Measurements from ENCODE around the gene GASK1A.
"Not testable (repeated sequence)": the region's sequence is repeated elsewhere in the genome, so short reads cannot be mapped to it uniquely, and the experiment has no call there.

The GASK1A gene

DNA sequence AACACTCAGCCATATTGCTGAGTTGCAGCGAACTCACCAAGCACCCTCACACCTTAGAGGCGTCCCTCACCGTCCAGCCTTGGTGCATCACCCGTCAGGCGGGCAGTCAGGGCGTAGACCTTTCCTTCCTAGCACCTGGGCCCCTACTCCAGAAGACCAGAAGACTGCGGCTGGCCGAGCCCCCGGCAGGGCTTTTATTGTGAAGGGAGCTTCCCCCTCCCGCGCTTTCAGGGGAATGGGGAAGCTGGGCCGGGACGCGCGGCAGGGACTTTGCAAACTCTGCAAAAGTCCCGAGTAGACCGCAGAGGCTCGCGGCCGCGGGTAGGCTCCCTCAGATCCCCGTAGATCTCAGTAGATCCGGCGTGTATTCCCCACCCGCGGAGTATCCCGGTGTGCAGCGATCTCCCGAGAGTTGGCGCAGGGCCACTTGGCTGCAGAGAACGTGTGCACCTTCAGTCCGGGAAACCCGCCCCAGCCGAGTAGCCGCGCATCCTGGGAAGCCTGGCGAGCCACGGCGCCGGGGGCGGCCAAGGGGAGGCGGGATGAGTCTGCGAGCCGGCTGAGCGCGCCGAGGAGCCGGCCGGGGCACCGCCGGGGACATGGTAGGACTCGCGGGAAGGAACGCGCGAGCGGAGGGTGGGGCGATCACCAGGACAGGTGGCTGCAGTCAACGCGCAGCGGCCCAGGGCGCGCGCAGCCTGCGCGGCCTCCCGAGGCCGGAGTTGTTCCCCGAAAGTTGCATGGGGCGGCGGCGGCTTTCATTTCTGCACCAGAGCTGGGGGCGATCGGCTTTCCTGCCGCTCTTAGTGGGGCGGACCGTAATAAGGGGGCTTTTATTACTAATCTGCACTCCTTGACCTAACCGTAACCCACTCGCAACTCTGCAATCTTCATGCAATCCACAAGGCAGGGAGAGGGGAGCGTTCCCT is at the start of gene GASK1A:
TSS of gene GASK1A (plus strand) at position 268 of the 929 bp plus-strand sequence. CDS start at position 600, 332 bp downstream.
- peak; percentile 4 for DNase-seq (ENCODE audit: low spot score)

DNA sequence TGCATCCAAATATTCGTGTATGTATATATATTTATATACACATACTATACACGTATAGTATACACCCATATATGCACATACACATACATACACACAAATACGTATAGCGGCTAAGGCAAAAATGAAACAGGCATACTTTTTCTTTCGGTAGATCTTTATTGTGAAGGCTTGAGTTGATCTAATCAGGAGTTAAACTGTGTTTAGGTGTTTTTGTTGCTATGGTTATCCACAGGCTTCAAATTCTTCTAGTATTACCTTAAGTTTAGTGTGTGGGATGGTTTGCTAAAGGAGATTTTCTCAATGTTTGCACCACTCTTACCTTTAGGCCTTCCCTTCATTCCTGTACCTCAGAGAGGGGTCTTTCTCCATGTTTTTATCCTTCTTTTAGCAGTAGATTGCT is 45.0 kb upstream of the GASK1A start:
- DNase-seq (ENCODE audit: low spot score), result no peak

DNA sequence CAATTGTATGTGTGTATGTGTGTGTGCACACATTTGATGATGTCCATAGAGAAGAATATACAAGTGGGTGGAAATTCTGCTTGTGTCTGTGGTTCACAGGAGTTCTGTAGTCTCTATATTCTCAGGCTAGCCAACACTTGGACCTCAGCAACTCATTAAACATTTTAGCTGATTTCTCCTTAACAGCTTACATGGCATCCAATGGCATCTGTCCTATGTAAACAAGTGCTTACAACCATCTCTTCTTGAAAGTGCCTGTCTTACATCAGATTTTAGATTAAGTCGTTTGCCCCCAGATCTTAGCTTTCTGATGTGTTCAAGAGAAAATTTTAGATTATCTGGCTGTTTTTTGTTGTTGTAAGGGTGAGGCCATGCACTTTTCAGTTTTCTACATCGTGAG is 44.2 kb upstream of the GASK1A start:
- DNase-seq (ENCODE audit: low spot score), result no peak

- peak; percentile 42 for DNase-seq (ENCODE audit: low spot score)
Measured at GRCh38 chr3:42935472-42935871, 43.6 kb upstream of the GASK1A start.

- no peak for DNase-seq (ENCODE audit: low spot score)
Measured at GRCh38 chr3:42936157-42936981, 42.7 kb upstream of the GASK1A start.

- DNase-seq (ENCODE audit: low spot score), result no peak
Measured at GRCh38 chr3:42937334-42937733, 41.8 kb upstream of the GASK1A start.

DNA sequence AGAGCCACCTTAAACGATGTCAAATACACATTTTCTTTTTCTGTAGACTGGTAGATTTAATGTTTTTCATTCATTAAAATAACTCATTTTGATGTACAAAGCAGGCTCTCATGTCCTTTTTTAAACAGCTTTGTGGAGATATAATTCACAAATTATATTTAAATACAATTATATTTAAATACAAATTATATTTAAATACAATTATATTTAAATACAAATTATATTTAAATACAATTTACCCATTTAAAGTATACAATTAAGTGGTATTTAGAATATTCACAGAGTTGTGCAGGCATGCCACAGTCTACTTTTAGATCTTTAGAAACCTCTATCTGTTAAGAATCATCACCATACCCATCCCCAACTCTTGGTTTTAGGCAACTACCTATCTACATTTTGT is 36.4 kb upstream of the GASK1A start:
- no peak for DNase-seq (ENCODE audit: low spot score)

GRCh38 chr3:42946050-42946449 is 33.1 kb upstream of the GASK1A start:
- no peak for DNase-seq (ENCODE audit: low spot score)

DNA sequence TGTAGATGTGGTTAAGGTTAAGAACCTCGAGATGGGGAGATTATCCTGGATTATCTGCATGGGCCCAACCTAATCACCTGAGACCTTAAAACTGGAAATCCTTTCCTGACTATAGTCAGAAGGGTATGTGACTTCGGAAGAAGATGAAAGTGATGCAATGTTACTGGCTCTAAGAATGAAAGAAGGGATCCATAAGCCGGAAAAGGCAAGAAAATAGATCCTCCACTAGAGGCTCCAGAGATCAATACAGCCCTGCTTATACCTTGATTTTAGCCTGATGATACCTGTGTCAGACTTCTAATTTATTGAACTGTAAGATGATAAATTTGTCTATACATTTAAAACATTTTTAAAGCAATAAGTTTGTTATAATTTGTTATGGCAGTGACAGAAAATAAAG is 21.5 kb upstream of the GASK1A start:
- no peak for DNase-seq (ENCODE audit: low spot score)

GRCh38 chr3:42960282-42960681 is 18.8 kb upstream of the GASK1A start:
- no peak for DNase-seq (ENCODE audit: low spot score)

GRCh38 chr3:42960786-42961185 is 18.3 kb upstream of the GASK1A start:
- no peak for DNase-seq (ENCODE audit: low spot score)

DNA sequence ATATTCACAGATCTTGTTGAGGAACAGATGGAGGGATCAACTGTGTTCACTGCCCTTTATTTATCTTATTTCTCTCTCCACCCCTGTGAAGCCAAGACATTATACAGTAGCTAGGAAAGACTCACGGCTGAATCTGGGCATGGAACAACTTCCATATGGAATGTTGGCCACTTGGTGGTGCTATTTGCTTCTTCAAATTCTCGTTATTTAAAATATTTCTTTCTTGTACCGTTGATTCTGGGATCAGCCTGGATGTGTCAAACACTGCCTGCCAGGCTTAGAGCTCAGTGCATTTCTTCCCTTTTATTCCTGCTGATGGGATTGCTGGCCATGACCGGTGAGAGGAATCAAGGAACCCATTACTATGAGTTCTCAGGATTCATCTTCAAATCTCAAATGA is 17.5 kb upstream of the GASK1A start:
- peak; percentile 26 for DNase-seq (ENCODE audit: low spot score)

- DNase-seq (ENCODE audit: low spot score), result no peak
Measured at GRCh38 chr3:42963269-42963668, 15.8 kb upstream of the GASK1A start.

DNA sequence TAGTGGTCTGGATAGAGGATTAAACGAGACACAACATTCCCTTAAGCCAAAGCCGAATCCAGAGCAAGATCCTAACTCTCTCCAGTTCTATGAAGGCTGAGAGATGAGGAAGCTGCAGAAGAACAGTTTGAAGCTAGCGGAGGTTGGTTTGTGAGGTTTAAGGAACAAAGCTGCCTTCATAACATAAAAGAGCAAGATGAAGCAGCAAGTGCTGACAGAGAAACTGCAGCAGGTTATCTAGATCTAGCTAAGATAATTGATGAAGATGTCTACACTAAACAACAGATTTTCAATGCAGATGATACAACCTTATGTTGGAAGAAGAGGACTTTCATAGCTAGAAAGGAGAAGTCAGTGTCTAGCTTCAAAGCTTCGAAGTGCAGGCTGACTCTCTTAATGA is 14.8 kb upstream of the GASK1A start:
- DNase-seq (ENCODE audit: low spot score), result peak; percentile 5

- no peak for DNase-seq (ENCODE audit: low spot score)
Measured at GRCh38 chr3:42970557-42970956, 8.6 kb upstream of the GASK1A start.

- DNase-seq (ENCODE audit: low spot score), result no peak
Measured at GRCh38 chr3:42970976-42971772, 7.9 kb upstream of the GASK1A start.

DNA sequence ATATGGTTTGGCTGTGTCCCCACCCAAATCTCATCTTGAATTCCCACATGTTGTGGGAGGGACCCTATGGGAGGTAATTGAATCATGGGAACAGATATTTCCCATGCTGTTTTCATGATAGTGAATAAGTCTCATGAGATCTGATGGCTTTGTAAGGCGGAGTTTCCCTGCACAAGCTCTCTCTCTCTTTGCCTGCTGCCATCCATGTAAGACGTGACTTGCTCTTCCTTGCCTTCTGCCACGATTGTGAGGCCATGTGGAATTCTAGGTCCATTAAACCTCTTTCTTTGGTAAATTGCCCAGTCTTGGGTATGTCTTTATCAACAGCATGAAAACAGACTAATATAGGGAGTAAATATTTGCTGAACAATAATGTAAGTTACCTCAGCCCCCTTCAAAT is 4.2 kb upstream of the GASK1A start:
- DNase-seq (ENCODE audit: low spot score), result not testable (repeated sequence)

GRCh38 chr3:42975456-42975855 is 3.7 kb upstream of the GASK1A start:
- no peak for DNase-seq (ENCODE audit: low spot score)

GRCh38 chr3:42975955-42976354 is 3.2 kb upstream of the GASK1A start:
- no peak for DNase-seq (ENCODE audit: low spot score)

- DNase-seq (ENCODE audit: low spot score), result no peak
Measured at GRCh38 chr3:42980209-42980608, 1.1 kb downstream of the GASK1A start.

GRCh38 chr3:42980909-42981308 is 1.8 kb downstream of the GASK1A start:
- no peak for DNase-seq (ENCODE audit: low spot score)

Measured in CD4-positive, alpha-beta T cell treated with Interleukin-6 at 100 ng/mL for 8 hours (primary cell).